ENCODE measurements around the gene SDR9C7.

GRCh38 chr12:56897844-56898361, 36.3 kb downstream of the SDR9C7 start:
- TF ChIP-seq CTCF (IDR thresholded peaks at IDR 0.05; ENCODE audit: low read length) (no peak), EZH2 (IDR thresholded peaks at IDR 0.05; ENCODE audit: borderline replicate concordance, low read length) (no peak)

Data from OCI-LY1 (cell line).